NCI-H2081 treated with DMSO at 0.1 percent for 48 hours (cell line): ENCODE measurements around the gene CST3.
"Not testable (repeated sequence)": the region's sequence is repeated elsewhere in the genome, so short reads cannot be mapped to it uniquely, and the experiment has no call there.

ENCODE experiments used
- DNase-seq: peaks from one replicate; lab custom pipeline; 2025; lab: John Stamatoyannopoulos, UW

Gene CST3

GRCh38 chr20:23662276-23662870 is 24.6 kb upstream of the CST3 start:
- DNase-seq: no peak

GRCh38 chr20:23661002-23661429 is 23.3 kb upstream of the CST3 start:
- no peak for DNase-seq

DNA sequence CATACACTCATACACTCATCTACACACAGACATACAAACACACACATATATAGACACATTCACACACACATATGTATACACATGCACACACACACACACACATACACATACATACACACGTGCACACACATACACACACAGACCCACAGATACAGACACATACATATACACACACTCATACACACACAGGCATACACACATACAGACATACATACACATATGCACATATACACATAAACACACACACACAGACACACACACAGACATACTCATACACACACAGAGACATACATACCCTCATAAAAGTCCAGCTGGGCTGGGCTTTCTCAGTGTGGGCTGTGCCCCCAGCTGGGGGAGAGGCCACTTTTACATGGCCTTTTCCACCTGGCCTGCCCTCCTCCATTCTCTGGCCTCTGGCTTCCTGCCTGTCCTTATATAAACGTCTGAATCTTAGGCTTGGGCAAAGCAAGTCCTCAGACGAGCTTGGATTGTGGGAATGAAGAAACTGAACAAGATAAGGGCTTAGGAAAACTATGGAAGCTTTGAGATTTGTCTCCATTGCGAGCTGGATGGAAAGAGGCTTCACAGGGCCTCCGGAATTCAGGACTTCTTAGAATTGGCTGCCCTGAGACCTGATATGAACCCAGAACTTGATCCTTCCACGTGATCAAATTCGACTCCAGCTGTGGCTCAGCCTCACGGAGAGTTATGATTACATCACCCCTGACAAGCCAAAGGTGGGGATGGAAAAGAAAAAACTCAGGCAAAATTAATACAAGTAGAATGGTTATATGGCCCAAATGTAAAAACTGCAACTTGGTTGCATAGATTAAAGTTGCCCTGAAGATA is 22.5 kb upstream of the CST3 start:
- no peak for DNase-seq

GRCh38 chr20:23659610-23659988 is 21.8 kb upstream of the CST3 start:
- not testable (repeated sequence) for DNase-seq

- DNase-seq: no peak
Observed at GRCh38 chr20:23658989-23659609, 21.3 kb upstream of the CST3 start.

DNA sequence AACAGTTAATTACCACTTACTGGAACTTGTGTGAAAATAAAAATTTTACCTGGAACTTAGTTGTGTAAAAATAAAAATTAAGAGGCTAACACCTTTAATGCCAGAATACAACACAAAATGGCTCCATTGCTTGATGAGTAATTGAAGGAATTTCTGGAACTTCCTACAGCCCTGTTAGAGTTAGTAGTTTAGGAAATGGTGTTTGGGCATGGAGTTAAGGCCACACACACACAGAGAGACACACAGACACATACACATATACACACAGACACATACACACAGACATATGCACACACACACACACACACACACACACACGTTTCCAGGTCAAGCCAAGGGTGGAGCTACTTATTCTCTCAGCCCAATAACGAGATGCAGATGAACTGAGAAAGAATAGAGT is 20.6 kb upstream of the CST3 start:
- DNase-seq: no peak

- DNase-seq: no peak
Observed at GRCh38 chr20:23657202-23657601, 19.4 kb upstream of the CST3 start.

GRCh38 chr20:23656372-23656771 is 18.6 kb upstream of the CST3 start:
- DNase-seq: no peak

GRCh38 chr20:23655491-23656211 is 17.9 kb upstream of the CST3 start:
- no peak for DNase-seq

- DNase-seq: no peak
Observed at GRCh38 chr20:23654717-23655116, 17.0 kb upstream of the CST3 start.

GRCh38 chr20:23654000-23654399 is 16.2 kb upstream of the CST3 start:
- DNase-seq: no peak

DNA sequence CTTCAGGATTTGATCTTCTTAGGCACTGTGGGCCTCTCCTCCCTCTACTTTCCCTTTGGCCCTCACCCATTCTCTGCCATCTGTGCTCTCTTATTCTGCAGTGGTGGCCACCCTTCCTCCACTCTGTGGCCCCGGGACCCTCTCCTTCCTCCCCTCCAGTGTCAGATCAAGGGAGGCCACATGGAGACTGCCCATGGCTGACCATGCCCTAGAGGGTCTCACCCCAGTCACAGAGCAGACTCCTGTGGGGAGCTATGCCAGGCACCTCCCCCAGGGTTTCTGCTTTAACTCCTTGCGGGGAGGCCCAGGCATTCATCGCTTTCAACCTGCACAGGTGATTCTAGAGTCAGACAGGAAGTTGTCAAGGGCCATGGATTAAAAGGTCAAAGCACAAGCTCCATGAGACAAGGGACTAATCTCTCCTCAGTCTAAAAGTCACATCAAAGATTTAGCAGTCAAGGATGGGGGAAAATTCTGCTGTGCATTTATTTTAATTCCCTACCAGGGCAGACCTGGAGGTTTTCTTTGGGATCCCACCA is 15.7 kb upstream of the CST3 start:
- no peak for DNase-seq

- no peak for DNase-seq
Observed at GRCh38 chr20:23652926-23653325, 15.2 kb upstream of the CST3 start.

GRCh38 chr20:23652371-23652770 is 14.6 kb upstream of the CST3 start:
- DNase-seq: no peak

DNA sequence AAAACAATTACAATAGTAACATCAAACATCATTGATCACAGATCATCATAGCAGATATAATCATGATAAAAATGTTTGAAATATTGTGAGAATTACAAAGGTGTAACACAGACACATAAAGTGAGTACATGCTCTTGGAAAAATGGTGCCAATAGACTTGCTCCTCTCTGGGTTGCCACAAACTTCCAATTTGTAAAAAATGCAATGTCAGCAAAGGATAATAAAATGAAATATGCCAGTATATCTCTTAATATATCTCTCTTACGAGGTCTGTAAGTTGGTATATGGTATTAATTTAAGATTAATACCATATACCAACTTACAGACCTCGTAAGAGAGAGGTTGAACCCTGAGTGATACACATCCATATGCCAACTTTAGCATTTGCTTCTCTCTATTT is 13.4 kb upstream of the CST3 start:
- no peak for DNase-seq

DNA sequence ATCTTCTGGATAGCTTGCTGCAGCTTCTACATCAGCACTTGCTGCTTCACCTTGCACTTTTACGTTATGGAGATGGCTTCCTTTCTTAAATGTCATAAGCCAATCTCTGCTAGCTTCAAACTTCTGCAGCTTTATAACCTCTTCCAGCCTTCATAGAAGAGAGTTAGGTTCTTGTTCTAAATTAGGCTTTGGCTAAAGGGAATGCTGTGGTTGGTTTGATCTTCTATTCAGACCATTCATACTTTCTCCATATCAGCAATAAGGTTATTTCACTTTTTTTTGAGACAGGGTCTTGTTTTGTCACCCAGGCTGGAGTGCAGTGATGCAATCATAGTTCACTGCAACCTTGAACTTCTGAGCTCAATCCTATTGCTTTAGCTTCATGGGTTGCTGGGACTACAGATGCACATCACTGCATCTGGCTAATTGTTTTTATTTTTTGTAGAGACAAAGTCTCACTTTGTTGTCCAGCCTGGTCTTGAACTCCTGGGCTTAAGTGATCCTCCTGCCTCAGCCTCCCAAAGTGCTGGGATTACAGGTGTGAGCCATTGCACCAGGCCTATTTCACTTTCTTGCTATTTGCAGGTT is 12.2 kb upstream of the CST3 start:
- DNase-seq: no peak

DNA sequence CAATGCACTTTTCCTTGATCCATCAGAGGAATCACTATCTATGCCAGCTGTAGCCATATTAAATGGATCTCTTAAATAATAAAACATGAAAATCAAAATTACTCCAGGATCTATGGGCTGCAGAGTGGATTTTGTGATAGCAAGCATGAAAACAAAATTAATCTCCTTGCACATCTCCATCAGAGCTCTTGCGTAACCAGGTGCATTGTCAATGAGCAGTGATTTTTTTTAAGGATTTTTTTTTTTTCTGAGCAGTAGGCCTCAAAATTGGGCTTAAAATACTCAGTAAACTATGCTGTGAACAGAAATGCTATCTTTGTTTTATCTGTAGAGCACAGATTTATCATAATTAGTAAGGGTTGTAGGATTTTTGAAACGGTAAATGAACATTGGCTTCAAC is 11.5 kb upstream of the CST3 start:
- DNase-seq: no peak

GRCh38 chr20:23647346-23647745 is 9.6 kb upstream of the CST3 start:
- DNase-seq: no peak

DNA sequence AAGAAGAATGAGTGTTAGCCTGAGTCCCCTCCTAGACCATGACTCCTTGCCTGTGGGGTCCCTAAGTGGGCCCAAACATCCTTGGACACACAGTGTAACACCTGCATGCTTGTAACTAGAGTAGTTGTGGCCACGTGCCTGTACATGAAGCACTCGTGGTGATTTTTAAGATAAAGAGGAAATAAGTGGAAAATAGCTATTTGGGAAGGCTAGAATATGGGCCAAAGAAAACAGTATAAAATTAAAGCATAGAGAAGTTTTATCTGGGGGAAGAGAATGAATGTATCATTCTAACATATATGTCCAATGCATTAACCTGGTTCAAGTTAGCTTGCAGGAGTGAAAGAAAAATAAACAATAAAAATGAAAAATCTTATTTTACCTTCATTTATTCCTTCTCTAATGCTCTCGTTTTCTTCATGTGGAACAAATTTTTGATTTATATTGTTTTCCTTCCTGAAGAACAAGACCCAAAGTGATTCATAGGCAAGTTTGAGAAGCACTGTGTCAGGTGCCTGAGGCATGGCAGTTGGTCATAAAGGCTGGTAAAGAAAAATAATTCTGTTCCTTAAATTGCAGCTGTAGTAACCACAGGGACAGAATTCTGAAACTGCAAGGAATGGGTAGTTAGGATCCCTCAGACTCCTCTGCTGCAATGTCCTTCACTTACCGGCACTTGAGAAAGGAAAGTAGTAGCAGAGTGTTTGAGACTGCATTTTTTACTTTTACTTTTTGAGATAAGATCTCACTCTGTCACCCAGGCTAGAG is 8.5 kb upstream of the CST3 start:
- no peak for DNase-seq

DNA sequence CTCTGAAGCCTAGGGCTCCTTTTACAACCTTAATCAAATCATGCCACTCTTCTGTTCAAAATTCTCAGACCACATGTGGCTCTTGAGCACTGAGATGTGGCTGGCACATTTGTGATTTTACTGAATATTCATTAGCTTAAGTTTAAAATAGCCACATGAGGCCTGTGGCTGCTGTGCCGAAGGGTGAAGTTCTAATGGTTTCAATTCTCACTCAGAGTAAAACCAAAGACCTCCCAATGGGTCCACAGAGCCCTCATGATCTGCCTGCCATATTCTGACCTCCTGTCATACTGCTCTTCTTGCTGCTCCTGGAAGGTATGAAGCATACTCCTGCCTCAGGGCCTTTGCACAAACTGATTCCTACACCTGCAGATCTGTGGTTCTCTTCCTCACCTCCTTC is 7.8 kb upstream of the CST3 start:
- DNase-seq: no peak

- no peak for DNase-seq
Observed at GRCh38 chr20:23644164-23644563, 6.4 kb upstream of the CST3 start.
